ENCODE measurements around the gene HSD17B1.
"Not testable (repeated sequence)": the region's sequence is repeated elsewhere in the genome, so short reads cannot be mapped to it uniquely, and the experiment has no call there.

Gene HSD17B1

DNA sequence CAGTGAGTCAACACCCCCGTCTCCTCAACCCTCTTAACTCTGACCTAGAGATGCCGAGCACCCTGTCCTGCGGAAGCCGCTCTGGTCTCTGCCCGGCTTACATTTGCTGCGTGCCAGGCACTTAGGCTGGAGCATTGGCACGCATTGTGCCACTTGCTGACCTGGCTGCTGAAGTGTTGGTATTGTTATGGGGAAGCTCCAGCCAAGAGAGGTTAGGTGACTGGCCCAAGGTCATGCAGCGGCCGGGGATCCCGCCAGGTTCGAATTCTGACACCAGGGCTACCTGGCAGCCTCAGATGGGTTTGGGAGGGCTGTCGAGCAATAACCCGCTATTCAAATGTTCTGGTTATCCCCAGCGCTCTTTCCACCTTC is 5.0 kb upstream of the HSD17B1 start:
- DNase-seq (ENCODE audit: low spot score): no peak

- peak; percentile 96 for DNase-seq (ENCODE audit: low spot score)
Observed at GRCh38 chr17:42548070-42548837, 4.5 kb upstream of the HSD17B1 start.

GRCh38 chr17:42548993-42549755 is 3.5 kb upstream of the HSD17B1 start:
- DNase-seq (ENCODE audit: low spot score): no peak

GRCh38 chr17:42553161-42553818 is 567 bp downstream of the HSD17B1 start:
- no peak for DNase-seq (ENCODE audit: low spot score)

DNA sequence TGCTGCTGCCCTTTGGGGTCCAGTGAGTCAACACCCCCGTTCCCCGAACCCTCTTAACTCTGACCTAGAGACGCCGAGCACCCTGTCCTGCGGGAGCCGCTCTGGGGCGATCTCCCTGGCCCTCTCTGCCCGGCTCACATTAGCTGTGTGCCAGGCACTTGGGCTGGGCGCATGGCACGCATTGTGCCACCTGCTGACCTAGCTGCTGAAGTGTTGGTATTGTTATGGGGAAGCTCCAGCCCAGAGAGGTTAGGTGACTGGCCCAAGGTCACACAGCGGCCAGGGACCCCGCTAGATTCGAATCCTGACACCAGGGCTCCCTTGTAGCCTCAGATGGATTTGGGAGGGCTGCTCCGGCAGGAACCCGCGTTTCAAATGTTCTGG is 1.1 kb downstream of the HSD17B1 start:
- DNase-seq (ENCODE audit: low spot score): no peak

DNA sequence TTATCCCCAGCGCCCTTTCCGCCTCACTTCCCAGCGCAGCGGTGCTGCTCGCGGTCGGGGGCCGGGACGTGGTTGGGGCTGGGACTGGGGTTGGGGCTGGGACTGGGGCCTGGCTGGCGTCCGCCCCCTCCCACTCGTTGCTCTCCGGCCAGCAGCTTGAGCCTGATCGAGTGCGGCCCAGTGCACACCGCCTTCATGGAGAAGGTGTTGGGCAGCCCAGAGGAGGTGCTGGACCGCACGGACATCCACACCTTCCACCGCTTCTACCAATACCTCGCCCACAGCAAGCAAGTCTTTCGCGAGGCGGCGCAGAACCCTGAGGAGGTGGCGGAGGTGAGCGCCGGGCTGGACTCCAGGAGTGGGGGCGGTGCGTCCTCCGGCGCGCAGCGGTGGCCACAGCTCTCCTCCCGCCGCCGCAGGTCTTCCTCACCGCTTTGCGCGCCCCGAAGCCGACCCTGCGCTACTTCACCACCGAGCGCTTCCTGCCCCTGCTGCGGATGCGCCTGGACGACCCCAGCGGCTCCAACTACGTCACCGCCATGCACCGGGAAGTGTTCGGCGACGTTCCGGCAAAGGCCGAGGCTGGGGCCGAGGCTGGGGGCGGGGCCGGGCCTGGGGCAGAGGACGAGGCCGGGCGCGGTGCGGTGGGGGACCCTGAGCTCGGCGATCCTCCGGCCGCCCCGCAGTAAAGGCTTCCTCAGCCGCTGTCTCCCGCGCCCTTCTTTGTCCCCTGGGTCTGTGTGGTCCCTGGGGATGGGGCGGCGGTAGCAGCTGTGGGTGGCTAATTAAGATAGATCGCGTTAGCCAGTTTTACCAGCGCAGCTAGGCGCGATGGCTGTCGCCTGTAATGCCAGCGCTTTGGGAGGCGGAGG is 1.8 kb downstream of the HSD17B1 start:
- DNase-seq (ENCODE audit: low spot score): peak; percentile 97

GRCh38 chr17:42555122-42555622 is 2.4 kb downstream of the HSD17B1 start:
- DNase-seq (ENCODE audit: low spot score): no peak

DNA sequence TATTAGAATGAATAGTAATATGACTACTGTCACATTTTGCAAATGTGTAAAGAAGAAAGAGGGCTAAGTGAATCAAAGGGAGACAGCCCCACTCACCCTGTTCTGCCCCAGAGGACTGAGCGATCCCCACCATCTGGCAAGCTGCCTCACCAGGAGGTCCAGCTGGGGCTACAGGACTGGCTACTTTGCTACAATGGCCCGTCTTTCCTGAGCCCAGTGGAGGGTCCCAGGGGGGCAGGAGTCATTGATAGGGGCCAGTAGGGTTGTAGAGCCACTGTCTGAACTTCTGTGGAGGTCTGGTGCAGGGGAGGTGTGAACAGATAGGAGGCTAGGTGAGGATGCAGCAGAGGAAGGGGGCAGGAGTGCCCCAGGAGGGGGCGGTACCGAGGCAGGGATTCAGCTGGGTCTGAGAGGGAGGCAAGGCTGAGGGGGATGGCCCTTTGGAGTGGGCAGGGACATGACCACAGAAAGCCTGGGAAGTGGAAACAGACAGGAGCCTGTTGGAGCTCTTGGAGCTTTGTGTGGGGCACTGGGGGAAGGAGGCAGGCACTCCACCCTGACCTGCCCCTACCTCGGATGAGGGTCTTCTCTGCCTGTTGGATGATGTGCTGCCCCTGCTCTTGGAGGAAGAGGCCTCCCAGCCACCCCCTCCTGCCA is 3.4 kb downstream of the HSD17B1 start:
- not testable (repeated sequence) for DNase-seq (ENCODE audit: low spot score)

GRCh38 chr17:42559075-42559474 is 6.4 kb downstream of the HSD17B1 start:
- DNase-seq (ENCODE audit: low spot score): no peak

- no peak for DNase-seq (ENCODE audit: low spot score)
Observed at GRCh38 chr17:42560246-42560645, 7.5 kb downstream of the HSD17B1 start.

DNA sequence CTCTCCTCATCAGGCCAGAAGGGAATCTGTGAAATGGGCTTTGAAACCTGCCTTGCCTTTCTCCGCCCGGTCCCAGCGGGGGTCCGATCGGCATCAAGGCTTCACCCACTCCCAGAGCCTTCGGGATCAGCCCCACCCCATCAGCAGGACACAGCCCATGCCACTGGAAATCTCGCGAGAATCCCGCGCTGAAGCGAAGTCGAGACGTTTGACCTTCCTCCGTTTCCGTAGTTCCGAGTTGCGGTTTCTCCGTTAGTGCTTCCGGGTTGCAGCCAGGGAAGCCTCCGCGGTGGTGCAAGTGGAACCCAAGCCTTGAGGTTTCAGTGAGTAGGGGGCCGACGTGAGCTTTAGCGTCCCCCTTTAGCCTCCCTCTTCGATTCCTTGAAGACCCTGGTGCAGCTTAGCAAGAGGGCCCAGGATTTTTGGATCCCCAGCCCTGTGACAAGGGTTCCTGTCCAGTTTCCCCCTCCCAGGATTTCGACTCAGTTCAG is 9.2 kb downstream of the HSD17B1 start, which contains the start of gene COASY:
COASY (plus strand) TSS at position 252 of the 491 bp plus-strand sequence. CDS start 475 bp downstream, outside the sequence.
- peak; percentile 100 for DNase-seq (ENCODE audit: low spot score)

GRCh38 chr17:42562388-42563142 is 9.8 kb downstream of the HSD17B1 start:
- peak; percentile 52 for DNase-seq (ENCODE audit: low spot score)

DNA sequence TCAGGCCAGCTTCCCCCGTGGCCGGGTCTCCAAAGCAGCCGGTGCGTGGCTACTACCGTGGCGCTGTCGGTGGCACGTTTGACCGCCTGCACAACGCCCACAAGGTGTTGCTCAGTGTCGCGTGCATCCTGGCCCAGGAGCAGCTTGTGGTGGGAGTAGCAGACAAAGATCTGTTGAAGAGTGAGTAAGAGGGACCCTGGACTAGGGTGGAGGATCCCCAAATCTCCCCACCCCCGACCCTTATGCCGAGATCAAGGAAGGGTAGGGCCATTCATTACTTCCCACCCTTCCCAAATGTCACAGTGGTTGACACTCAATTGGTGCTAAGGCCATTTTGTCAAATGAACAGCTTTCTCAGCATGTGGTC is 10.4 kb downstream of the HSD17B1 start:
- no peak for DNase-seq (ENCODE audit: low spot score)

GRCh38 chr17:42563543-42563942 is 10.8 kb downstream of the HSD17B1 start:
- no peak for DNase-seq (ENCODE audit: low spot score)

- DNase-seq (ENCODE audit: low spot score): no peak
Observed at GRCh38 chr17:42563950-42564349, 11.2 kb downstream of the HSD17B1 start.

- no peak for DNase-seq (ENCODE audit: low spot score)
Observed at GRCh38 chr17:42564815-42565522, 12.2 kb downstream of the HSD17B1 start.

DNA sequence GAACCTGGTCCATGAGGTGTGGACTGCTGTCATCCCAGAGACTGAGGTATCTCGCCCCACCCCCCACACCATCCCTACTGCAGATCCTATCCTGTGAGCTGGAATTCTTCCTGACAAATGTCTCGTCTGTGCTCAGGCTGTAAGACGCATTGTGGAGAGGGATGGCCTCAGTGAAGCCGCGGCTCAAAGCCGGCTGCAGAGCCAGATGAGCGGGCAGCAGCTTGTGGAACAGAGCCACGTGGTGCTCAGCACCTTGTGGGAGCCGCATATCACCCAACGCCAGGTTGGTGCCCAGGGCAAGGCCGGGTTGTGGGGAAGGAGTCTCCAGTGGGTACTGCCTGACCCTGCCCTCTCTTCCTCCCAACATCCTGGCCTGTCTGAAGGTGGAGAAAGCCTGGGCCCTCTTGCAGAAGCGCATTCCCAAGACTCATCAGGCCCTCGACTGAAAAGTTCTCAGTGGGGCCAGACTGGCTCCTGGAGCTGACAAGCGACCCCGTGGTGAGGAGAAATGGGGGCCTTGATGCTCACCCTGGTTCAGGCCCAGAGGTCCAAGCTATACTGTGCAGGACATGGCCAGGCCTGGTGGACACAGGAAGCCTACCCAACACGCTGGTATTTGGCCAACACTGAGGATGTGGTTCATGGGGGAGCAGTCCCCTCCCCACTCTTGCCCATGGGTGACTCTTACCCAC is 12.9 kb downstream of the HSD17B1 start:
- DNase-seq (ENCODE audit: low spot score): no peak

- DNase-seq (ENCODE audit: low spot score): no peak
Observed at GRCh38 chr17:42566215-42566882, 13.6 kb downstream of the HSD17B1 start.

Measured in HuH-7 (cell line).